AG20443 (cell line): ENCODE measurements around the gene TMEM117.
"Not testable (repeated sequence)": the region's sequence is repeated elsewhere in the genome, so short reads cannot be mapped to it uniquely, and the experiment has no call there.

Experiments
- DNase-seq: peaks from one replicate; pipeline ENCODE4 v3.0.0; 2012; ENCODE audit warnings: low spot score, mixed read lengths

Gene TMEM117

DNA sequence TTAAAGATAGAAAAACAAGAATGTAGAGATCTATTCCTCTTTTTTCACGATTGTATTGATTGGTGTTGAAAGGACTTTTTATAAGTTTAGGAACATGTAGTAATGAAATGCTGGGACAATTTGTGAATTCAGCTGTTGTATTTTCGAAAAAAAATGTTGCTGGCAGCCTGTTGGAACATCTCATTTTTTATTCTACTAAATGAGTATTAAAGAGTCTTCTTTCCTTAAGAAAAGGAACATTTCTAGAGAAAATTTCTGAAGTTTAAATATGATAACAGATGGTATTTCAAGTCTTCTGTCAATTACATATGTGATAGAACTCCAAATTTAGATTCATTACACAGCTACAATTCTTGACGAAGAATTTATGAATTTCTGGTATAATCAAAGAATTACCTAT lies 189.6 kb downstream of the TMEM117 start:
- no peak for DNase-seq

DNA sequence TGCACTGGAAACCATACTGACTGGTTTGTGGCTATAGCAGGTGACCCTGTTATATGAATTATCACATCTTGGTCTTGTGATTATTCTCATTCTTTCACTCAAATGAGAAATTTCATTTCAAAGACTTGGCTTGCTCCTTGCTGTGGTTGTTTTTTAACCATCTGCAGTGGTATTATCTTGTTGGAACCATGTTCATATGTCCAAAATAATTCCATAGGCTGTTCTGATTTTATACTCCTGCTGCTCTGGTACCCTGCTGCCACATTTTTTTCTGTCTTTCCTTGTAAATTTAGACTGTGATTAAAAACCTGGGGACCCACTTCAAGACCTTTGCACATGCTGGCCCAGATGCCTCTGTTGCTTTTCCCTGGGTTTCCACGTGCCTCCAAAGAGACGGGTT lies 190.2 kb downstream of the TMEM117 start:
- DNase-seq, result no peak

DNA sequence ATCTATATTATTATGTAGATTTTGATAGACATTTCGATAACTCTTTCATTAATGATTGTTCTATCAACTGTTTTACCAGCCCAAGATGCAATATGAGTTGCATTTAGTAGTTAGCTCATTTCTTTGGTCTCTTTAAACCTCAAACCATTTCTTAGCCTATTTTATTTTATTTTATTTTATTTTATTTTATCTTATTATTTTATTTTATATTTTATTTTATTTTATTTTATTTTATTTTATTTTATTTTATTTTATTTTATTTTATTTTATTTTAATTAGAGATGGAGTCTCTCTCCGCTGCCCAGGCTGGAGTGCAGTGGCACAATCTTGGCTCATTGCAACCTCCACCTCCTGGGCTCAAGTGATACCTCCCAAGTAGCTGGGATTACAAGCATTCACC lies 191.0 kb downstream of the TMEM117 start:
- not testable (repeated sequence) for DNase-seq

DNA sequence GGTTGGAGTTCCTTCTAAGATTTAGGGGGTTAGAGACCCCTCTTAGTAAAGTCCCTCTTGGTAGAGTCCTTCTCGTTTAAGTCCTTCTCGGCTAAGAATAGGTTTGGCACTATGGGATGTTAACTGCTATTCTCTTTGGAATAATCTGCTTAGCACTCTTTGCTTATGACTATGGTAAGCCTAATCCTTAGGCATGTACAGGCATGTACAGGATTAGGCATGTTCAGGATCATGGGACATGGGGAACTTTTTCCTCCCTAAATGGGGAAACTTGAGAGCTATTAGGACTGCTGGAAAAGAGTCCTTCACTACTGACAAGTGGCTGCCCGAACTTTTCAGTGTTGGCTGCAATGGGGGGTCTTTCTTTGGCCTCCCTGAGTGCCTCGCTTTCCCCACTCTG lies 193.3 kb downstream of the TMEM117 start:
- DNase-seq, result no peak

DNA sequence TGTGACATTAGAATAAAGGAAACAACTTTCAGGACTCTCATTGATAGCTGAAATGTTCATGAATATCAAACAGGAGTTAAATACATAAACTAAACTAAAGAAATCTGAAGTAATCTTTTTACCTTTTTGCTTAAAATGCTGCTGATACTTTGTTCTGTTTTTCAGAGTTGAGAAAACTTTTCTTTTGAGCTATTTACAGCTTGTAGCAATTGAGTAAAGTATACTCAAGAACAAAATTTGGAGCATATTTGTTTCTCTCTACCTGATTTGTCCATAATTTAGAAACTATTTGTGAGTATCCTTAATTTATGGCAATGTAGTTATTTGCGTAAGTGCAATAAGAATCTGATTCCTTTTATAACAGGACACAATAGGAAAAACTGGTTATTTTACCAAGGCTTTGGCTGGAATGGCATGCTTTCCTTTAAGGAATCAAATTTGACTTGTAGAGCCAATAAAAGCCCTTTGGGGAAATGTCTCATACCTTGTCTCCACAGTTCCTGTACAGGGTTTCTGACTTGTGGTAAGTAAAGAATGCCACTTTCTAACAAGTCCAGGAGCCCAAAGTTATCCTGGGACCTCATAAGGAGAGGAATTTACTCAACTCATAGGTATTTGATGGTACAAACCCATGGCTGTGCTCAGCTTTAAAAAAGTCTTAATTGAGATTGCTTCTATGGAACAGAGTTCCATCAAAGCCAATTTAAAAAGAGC lies 195.7 kb downstream of the TMEM117 start:
- no peak for DNase-seq

DNA sequence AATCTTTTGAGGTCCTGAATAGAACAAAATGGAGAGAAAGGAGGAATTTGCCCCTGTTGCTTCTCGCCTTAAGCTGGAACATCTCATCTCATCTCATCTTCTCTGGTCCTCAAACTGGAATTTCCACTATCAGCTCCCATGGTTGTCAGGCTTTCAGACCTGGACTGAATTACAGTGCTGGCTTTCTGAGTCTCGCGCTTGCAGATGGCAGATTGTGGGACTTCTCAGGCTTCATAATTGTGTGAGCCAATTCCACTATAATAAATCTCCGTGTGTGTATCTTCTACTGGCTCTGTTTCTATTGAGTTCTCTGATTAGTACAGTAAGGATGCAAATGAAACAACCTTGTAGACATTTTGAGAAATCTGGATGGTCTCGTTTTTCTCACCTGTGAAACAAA lies 199.0 kb downstream of the TMEM117 start:
- no peak for DNase-seq

DNA sequence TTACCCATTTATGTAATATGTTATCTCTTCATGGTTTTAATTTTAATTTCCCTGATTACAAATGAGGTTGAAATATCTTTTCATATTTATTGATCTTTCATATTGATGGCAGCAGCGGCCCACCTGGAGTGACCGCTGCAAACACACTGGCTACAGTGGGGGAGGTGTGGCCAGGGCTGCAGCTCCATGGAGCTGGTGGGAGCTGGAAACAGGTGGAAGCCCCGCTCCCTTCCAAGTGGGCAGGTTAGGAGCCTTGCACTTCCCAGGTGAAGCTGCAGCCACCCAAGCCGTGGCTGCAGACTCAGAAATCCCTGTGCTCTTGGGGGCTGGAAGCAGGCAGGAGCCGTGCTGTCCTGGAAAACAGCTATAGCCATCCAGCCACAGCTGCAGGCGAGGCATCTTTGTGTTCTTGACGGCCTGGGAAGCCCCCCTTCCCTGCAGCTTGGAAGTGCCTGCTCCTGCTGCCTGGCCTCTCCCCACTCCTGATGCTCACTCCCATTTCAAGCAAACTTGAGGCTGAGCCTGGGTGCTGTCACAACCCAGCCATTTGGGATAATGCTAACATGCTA lies 201.1 kb downstream of the TMEM117 start:
- DNase-seq, result no peak

DNA sequence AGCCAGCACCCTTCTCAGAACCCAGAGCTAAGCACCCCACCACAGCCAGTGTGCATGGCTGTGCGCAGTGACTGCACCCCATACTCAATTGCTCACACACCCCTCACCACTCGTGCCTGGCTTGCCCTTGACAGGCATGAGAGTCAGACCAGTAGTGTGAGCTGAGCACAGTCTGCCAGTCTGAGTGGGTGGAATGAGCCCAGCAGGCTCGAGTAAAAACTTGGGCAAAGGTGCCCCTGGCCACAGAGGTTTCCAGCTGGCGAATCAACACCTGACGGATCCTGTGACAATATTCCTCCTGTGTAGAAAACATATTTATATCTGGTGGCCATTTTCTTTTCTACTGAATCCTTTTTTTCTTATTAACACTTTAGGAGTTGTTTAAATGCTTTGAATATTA lies 202.5 kb downstream of the TMEM117 start:
- no peak for DNase-seq

DNA sequence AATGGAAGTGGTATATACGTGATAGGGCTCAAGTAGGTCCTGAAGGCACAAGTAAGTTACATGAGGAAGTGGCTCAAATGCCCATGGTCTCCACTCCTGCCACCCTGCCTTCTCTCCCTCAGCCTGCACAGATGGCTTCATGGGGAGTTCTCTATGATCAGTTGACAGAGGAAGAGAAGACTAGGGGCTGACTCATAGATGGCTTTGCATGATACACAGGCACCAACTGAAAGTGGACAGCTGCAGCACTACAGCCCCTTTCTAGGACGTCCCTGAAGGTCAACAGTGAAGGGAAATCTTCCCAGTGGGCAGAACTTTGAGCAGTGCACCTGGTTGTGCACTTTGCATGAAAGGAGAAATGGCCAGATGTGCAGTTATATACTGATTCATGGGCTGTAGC lies 208.6 kb downstream of the TMEM117 start:
- DNase-seq, result not testable (repeated sequence)

DNA sequence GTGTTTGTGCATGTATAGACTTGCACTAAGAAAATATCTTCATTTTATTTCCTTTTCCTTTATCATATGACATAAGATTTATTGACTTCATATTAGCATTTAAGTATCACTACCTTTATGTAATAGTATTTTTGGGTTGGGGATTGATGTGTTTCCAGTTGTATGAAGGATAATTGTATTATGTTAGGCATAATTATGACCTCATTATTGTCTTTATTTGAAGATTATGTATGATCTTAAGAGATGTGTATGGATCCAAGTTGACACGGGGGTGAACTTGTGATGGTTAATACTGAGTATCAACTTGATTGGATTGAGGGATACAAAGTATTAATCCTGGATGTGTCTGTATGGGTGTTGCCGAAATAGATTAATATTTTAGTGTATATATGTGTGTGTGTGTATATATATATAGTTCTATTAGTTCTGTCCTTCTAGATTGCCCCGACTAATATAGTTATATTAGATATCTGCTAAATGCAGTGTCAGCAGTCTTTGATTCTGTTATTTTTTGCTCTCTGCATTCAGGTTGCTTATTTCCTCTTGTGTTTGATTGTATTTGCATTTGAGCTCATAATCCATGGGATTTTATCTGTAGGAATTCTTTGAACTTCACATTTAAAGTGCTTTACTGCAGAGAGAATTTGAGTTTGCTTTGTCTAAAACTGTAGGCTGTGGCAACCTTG lies 211.0 kb downstream of the TMEM117 start:
- no peak for DNase-seq

DNA sequence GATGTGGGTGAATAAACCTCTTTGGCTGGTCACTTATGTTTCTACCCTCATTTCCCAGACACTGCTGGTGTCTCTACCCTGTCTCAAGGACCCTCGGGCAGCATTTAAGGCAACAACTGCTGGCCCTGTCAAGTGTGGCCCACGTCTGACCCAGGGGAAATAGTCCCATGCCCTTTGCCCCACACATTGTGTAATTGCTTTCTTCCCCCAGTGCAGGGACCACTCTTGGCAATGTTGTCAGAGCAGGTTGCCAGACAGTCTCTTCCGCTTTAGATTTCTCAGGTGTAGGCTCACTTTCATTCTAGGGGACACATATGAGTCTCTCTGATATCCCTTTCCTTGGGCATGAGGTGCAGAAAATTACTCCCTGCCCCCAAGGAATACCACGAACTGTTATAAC lies 216.7 kb downstream of the TMEM117 start:
- no peak for DNase-seq

DNA sequence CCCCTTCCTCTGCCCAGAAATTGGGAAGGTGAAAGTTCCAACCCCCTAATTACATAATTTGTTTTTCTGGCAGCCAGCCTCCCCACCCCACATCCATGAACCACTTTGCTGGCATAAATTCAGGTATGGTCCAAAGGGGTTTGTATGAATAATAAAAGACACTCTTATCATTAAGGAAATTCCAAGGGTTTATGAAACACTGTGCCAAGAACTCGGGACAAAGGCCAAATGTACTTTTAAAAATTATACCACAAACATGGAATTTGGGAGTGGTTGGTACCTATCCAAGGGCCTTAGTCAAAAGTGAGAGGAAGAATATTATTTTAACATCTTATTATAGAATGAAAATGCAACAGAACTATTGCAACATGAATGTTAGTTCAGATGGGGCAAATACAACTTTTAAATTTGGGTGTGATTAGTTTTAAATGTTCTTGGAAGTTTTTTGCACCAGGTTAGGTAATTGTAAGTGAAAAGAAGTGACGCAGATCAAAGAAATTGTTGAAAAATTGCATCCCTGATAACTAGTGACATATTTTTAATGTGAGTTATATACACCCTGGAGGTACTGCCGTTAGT lies 217.8 kb downstream of the TMEM117 start:
- peak; percentile 55 for DNase-seq

DNA sequence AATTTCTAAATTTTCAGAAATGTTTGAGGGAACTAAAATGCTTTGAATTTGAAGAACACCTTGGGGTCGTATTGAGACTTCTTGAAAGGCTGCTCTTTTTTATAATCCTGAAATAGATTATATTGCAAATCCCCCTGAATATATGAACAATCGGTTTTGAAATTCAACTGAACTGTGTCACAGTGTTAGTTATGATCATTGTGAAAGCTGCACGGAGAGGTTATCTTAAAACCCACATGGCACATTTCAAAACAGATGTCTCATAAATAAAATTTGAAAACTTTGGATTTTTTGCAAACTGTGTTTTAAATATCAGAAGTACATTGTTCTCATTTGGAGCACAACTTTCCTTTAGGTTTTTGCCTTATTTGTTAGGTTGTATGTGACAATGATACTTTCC lies 218.4 kb downstream of the TMEM117 start:
- DNase-seq, result no peak

DNA sequence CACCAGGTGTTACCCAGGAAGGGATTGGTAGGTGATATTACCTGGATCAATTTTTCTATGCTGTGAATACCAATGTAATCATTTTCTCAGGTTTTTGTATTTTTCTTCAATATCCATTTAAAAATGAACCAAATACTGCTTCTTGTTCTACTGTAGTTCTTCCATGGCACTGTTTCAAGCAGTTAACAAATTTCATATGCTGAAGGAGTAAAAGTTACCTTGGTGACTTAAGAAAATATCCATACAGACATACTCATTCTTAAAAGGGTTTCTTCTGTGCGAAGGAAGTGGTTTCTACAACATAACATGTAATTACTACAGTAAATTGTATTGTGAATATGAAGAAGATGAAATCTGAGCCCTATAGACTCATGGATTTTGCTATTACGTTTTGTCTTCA lies 222.5 kb downstream of the TMEM117 start:
- no peak for DNase-seq

DNA sequence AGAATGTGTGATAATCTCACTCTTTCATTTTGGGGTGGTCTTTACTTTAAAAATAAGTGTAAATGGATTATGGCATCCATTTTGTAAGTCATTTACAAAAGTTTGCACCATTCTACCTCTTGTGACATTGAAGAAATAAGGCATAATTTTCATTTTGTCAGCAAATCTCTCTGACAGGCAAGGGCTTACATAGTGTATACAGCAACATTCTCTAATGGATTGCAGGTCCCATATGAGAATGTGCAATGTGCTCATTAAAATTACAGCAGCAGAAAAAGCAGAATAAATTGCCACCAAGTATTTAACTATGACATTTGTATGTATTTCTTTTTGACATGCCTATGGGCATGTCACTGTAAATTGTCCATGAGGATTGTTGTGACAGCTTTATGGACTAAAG lies 223.6 kb downstream of the TMEM117 start:
- DNase-seq, result no peak

DNA sequence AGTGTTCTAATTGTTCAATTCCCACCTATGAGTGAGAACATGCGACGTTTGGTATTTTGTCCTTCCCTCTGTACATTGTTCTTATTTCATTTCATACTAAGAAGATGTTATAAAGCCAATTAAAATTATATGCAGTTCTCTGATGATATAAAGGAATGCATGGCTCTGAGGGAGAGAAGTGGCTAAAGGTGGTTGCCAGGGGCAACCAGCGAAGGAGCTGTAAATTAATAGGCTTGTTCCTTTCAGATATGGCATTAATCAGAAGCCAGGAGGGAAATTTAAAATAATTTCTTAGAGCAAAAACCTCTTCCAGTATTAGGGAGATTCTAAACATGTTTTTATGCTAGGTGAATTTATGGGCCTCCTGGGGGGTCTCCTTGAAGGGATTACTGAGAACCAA lies 227.8 kb downstream of the TMEM117 start:
- DNase-seq, result no peak

DNA sequence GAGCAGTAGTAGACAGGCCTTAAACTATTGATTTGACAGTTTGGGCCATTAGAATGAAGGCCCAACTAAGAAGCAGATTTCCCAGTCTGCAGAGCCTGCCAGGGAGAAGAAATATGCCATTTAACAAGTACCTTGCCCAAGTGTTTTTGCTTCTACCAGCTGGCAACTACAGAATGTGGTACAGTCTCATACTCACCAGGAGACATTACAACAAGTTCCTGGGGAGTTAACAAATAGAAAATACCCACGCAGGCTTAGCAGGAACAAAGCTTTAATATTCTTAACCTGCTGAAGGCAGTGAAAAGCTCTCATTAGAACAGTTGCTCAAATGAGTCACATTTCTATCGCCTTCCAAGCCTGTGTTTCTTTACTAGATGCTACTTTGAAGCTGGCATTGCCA lies 241.0 kb downstream of the TMEM117 start:
- DNase-seq, result no peak

DNA sequence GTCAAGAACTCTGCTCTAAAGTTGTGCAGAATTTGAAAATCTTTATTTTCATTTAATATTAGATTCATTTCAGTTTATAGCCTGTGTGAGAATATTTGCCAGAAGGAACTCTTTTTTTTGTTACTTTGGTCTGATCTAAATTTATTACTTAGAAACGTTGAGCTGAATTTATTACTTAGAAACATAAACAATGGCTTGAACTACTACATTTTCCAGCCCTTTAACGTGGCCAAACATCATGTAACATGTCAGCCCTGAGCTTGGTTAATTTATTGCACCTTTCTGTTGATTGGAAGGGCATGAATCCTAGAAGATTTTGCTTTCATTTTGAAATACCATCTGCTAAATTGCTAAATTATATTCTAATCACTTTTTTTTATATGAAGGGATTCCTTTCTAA lies 241.4 kb downstream of the TMEM117 start:
- DNase-seq, result no peak

DNA sequence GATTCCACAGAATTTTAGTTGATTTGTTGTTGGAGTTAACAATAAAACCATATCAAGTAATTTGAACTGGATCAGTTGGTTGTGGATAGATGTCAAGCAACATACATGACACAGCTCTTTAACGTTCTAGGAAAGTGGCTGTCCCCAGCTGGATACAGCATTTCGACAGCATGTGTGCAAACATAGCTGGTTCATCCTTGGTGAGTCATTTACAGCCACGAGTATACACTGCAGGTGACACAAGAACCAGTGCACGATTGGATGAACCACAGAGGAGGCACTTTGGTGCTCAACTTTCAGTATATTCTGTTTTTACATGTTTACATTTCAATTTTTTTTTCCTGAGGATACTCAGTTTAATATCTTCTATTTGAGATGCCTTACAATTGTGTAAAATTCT lies 242.4 kb downstream of the TMEM117 start:
- DNase-seq, result no peak

DNA sequence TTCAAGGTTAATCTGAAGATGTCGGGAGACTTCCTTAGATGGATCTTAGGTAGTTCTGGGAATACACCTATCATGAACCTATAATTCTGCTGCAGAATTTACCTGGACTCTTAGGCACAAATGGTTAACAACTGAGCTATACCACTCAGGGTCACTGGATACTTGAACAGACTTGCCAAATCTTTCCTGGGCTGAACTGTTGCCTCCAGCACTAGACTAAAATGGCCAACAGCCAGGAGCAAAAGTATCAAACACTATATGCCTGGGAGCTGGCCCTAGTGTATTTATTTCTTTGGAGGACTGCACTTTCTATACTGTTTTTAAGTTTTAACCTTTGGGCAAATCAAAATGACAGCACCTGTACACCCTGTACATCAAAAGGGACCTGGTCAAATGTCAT lies 252.8 kb downstream of the TMEM117 start:
- DNase-seq, result no peak

DNA sequence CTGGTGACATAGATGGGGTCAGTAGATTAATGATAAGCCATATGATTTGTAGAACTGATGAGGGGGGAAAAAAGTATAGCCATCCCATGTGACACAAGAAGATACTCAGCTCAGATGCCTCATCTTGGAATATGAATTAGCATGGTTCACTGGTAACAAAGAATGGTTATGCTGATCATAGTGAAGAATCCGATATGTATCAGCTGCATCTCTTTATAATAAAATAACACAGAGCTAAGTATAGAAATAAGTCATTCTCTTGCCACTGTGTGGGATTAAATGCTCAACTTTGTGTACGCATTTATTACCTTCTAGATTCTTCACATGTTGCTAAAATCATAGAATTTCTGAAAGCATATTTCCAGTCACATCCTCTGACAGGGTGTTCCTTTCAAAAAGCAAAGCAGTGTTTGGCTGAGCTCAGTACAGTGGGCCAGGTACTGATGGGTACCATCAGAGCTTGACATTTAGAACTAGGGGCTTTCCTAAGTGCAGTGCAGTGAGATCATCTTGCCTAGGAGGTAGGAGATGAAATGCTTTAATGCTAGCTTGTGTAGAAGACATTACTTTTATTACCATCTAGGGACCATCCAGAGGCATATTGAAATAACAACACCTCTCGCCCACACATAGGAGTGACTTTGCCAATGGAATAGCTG lies 256.2 kb downstream of the TMEM117 start:
- DNase-seq, result no peak

DNA sequence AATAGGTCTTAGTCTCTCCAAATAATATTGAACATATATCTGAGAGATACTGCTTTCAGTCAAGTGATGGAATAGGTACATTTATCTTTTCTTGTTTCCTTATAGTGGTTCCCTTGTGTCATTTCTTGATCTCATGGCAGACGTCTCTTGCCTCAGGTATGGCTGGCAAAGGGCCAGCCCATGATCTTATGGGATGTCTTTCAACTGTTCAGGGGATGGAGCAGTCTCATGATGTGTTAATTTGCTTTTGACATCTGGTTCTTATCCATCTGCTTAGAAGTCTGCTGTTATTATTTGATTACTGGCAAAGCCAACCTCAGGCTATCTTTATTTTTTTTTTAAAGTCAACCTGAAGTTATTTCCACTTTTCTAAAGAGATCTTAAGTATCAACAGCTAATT lies 262.9 kb downstream of the TMEM117 start:
- no peak for DNase-seq

DNA sequence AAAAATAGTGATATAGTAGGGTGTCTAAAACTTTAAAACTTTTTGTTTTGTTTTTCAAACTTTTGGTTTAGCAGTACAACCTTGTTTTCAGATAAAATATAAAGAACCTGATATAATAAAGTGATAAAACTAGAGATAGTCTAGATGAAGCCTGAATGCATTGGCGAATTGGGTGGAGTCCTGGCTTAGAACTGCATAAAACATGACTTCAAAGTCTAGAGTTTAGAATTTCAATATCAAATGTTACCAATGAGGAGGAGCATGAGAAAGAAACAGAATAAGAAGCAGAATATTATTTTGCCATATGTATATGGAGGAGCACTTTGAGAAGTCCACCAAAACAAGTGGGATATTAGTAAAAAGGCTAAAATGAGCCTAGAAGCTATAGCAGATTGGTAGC lies 263.6 kb downstream of the TMEM117 start:
- DNase-seq, result no peak
